IMR-90 (cell line): ENCODE measurements around the gene SCN1B. TPM values are rescaled to one million over a fixed set of nuclear protein-coding genes. Genes with fewer than 3 reads are reported as not detected.

Source experiments
- ATAC-seq: fragments of 200-7000 bp; cut with Tn5 transposase; 2 replicates; pipeline ENCODE4 v1.9.1; 2020; ENCODE audit warnings: low read depth, mild to moderate bottlenecking, moderate library complexity
- BruUV-seq: library from RNA; stranded (reverse); fragments of 400-500 nt; replicated peaks from 2 replicates; lab custom pipeline; 2021; lab: Mats Ljungman, UMichigan
- CTCF ChIA-PET: fragments of 300-600 bp; formaldehyde crosslinking; extraction: SDS; loops from one replicate; lab custom pipeline; 2021; ENCODE audit warnings: antibody characterized with exemption; lab: Yijun Ruan, JAX
- POLR2A ChIA-PET: fragments of 300-600 bp; sonication (Branson Sonifier 250); formaldehyde crosslinking; loops from one replicate; lab custom pipeline; 2022; ENCODE audit warnings: antibody characterized with exemption; ENCODE audit not compliant: unreplicated experiment; lab: Charles Lee
- DNase-seq: peaks from one replicate; pipeline ENCODE4 v3.0.0; 2013
- H2AFZ ChIP-seq: replicated peaks from 2 replicates; pipeline ENCODE3; 2013; ENCODE audit warnings: low read length, mild to moderate bottlenecking; ENCODE audit not compliant: poor library complexity
- H2AK5ac ChIP-seq: 2 replicates; pipeline ENCODE4 v1.6.1; 2013; ENCODE audit warnings: low read depth, low read length, inconsistent platforms
- H2AK9ac ChIP-seq: replicated peaks from 2 replicates; pipeline ENCODE3; 2013; ENCODE audit warnings: mild to moderate bottlenecking, low read depth, low read length, moderate library complexity; ENCODE audit not compliant: poor library complexity
- H2BK120ac ChIP-seq: 2 replicates; pipeline ENCODE4 v1.6.1; 2013; ENCODE audit warnings: low read depth, low read length, inconsistent platforms
- H2BK15ac ChIP-seq: 3 replicates; pipeline ENCODE4 v1.6.1; 2013; ENCODE audit warnings: low read depth, low read length, inconsistent platforms
- H2BK20ac ChIP-seq: 2 replicates; pipeline ENCODE4 v1.6.1; 2013; ENCODE audit warnings: low read depth, mild to moderate bottlenecking, inconsistent platforms, low read length, moderate library complexity
- H2BK5ac ChIP-seq: 2 replicates; pipeline ENCODE4 v1.6.1; 2013; ENCODE audit warnings: mild to moderate bottlenecking, low read depth, low read length, inconsistent platforms; ENCODE audit not compliant: poor library complexity, severe bottlenecking
- H3K14ac ChIP-seq: replicated peaks from 2 replicates; pipeline ENCODE4 v1.6.1; 2013; ENCODE audit warnings: low read depth, low read length, inconsistent platforms
- H3K18ac ChIP-seq: 2 replicates; pipeline ENCODE4 v1.6.1; 2013; ENCODE audit warnings: low read depth, low read length, control low read depth
- H3K23ac ChIP-seq: 2 replicates; pipeline ENCODE4 v1.6.1; 2013; ENCODE audit warnings: low read depth, low read length, inconsistent platforms
- H3K27ac ChIP-seq: 2 replicates; pipeline ENCODE4 v1.5.1; 2013; ENCODE audit warnings: mild to moderate bottlenecking, control low read depth, low read length; ENCODE audit not compliant: insufficient read depth
- H3K27me3 ChIP-seq: 2 replicates; pipeline ENCODE4 v1.6.1; 2013; ENCODE audit warnings: low read length; ENCODE audit not compliant: control insufficient read depth, insufficient read depth
- H3K36me3 ChIP-seq: 2 replicates; pipeline ENCODE4 v1.6.1; 2013; ENCODE audit warnings: low read length, mixed read lengths; ENCODE audit not compliant: control insufficient read depth, insufficient read depth
- H3K4ac ChIP-seq: 2 replicates; pipeline ENCODE4 v1.6.1; 2013; ENCODE audit warnings: low read depth, low read length, inconsistent platforms
- H3K4me1 ChIP-seq: 2 replicates; pipeline ENCODE4 v1.6.1; 2013; ENCODE audit warnings: low read length, mixed read lengths; ENCODE audit not compliant: control insufficient read depth, insufficient read depth
- H3K4me2 ChIP-seq: 2 replicates; pipeline ENCODE4 v1.6.1; 2013; ENCODE audit warnings: low read depth, mild to moderate bottlenecking, control low read depth, low read length, moderate library complexity
- H3K4me3 ChIP-seq: 2 replicates; pipeline ENCODE4 v1.5.1; 2013; ENCODE audit warnings: low read depth, mild to moderate bottlenecking, control low read depth, low read length, moderate library complexity; ENCODE audit not compliant: insufficient read depth
- H3K56ac ChIP-seq: 2 replicates; pipeline ENCODE4 v1.6.1; 2013; ENCODE audit warnings: low read length, inconsistent platforms; ENCODE audit not compliant: insufficient read depth; ENCODE audit errors: extremely low read depth
- H3K79me1 ChIP-seq, 2 experiments: 2 replicates each; pipeline ENCODE4 v1.6.1; 2013; ENCODE audit warnings: low read length in 2 of 2, inconsistent platforms in 1 of 2, low read depth in 1 of 2
- H3K9ac ChIP-seq: 2 replicates; pipeline ENCODE4 v1.6.1; 2013; ENCODE audit warnings: low read depth, low read length, control low read depth
- H3K9me1 ChIP-seq: 2 replicates; pipeline ENCODE4 v1.6.1; 2013; ENCODE audit warnings: low read length, inconsistent platforms; ENCODE audit not compliant: insufficient read depth
- H3K9me3 ChIP-seq: 2 replicates; pipeline ENCODE4 v1.6.1; 2013; ENCODE audit warnings: low read length; ENCODE audit not compliant: control insufficient read depth, insufficient read depth
- H4K20me1 ChIP-seq: 2 replicates; pipeline ENCODE4 v1.6.1; 2013; ENCODE audit warnings: low read length, inconsistent platforms; ENCODE audit not compliant: insufficient read depth
- H4K5ac ChIP-seq: 2 replicates; pipeline ENCODE4 v1.6.1; 2013; ENCODE audit warnings: mild to moderate bottlenecking, low read depth, low read length, control low read depth
- H4K8ac ChIP-seq, 2 experiments: 2 replicates each; pipeline ENCODE4 v1.6.1; 2013; ENCODE audit warnings: low read depth in 2 of 2, low read length in 2 of 2, control low read depth in 1 of 2, inconsistent platforms in 1 of 2
- H4K91ac ChIP-seq: 2 replicates; pipeline ENCODE4 v1.6.1; 2013; ENCODE audit warnings: low read depth, low read length, inconsistent platforms; ENCODE audit not compliant: insufficient read depth
- FOS ChIP-seq: fragments of 150-350 bp; IDR thresholded peaks from 2 replicates; pipeline ENCODE4 v1.6.1; 2016; ENCODE audit warnings: low read depth, low read length
- MXI1 ChIP-seq: IDR thresholded peaks from 2 replicates; pipeline ENCODE4 v1.6.1; 2012; ENCODE audit warnings: low read depth, mild to moderate bottlenecking, low read length, moderate library complexity, borderline replicate concordance
- WGBS, 2 experiments: methylation state at CpG; one replicate each; pipeline versions ENCODE4 v1.1.5 to v1.1.7; 2013; ENCODE audit warnings: missing lambda C conversion rate in 2 of 2; ENCODE audit not compliant: insufficient read length in 1 of 2; ENCODE audit errors: extremely low coverage in 2 of 2; 5-methylcytosine and 5-hydroxymethylcytosine counted together
- dilution Hi-C: fragments of 300-500 bp; cut with HindIII; formaldehyde crosslinking; loops from one replicate; pipeline ENCODE4 v1.14.3; 2018; ENCODE audit warnings: low sequenced_read_pairs; ENCODE audit not compliant: unreplicated experiment
- in situ Hi-C: fragments of 300-500 bp; cut with MboI; formaldehyde crosslinking; loops from 3 replicates; pipeline ENCODE4 v1.14.3; 2019; ENCODE audit warnings: low sequenced_read_pairs, inconsistent platforms, mixed read lengths
- intact Hi-C: fragments of 100-400 bp; cut with micrococcal nuclease; formaldehyde crosslinking; loops from 2 replicates; pipeline ENCODE4 v1.10.0; 2022
- polyA plus RNA-seq, 3 experiments: library from polyadenylated mRNA; depleted of rRNA; stranded (reverse); fragments of >200 nt; gene quantifications; 2 replicates each; pipeline ENCODE4 v1.2.3, GENCODE V29; 2012; ENCODE audit warnings: low replicate concordance in 1 of 3
- total RNA-seq: library from RNA; depleted of rRNA; stranded (reverse); fragments of >200 nt; gene quantifications from 2 replicates; pipeline ENCODE4 v1.2.3, GENCODE V29; 2012

Gene SCN1B
- total and polyA plus RNA-seq, 2 of the 4 experiments (the other 2 are of a cell fraction): 2.0 to 9.6 TPM

DNA sequence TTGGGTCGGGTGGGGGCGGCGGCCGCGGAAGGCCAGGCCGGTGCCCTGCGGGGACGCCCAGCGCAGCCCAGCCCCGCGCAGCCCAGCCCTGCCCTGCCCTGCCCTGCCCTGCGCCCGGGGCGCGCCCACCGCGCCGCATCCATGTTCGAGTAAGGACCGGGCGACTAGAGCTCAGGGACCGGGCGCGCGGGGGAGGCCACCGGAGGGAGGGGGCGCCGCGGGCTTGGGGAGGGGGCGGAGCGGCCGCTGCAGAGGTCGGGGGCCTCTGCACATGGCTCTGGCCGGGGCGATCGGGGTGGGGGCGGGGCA lies 30.0 kb upstream of the SCN1B start:
- peak overlapping the region; percentile 95 for H2AK9ac ChIP-seq
- no peak overlapping the region for H3K18ac ChIP-seq
- no peak overlapping the region for H3K4me2 ChIP-seq
- 0% methylated on average over 16 of the region's 37 CpGs; no CpG with 5 or more reads in 1 of the 2 experiments for WGBS, 2 experiments
- H3K27ac ChIP-seq: peak overlapping the region; percentile 92; the same call in 1 of the 2 replicates
- peak overlapping the region; percentile 75 for H2BK5ac ChIP-seq
- POLR2A ChIA-PET: no interaction called here
- peaks cover 14% of the 10 kb centered on the region for H3K4me1 ChIP-seq
- H3K23ac ChIP-seq: no peak overlapping the region
- no peak overlapping the region for H3K4ac ChIP-seq
- in situ Hi-C loops (no loop called here), intact Hi-C loops (no loop called here), dilution Hi-C loops (no loop called here)
- no peak overlapping the region for H2BK120ac ChIP-seq
- H3K36me3 ChIP-seq: peaks cover 9% of the 10 kb centered on the region
- H3K27me3 ChIP-seq: no peaks in the 10 kb centered on the region
- DNase-seq (no peak), ATAC-seq (no peak)
- H3K9ac ChIP-seq: no peak overlapping the region
- H4K20me1 ChIP-seq: peaks cover 38% of the 10 kb centered on the region
- H3K79me1 ChIP-seq: peaks cover 18 to 53% of the 10 kb centered on the region in 2 experiments
- no peak overlapping the region for H4K5ac ChIP-seq
- H4K8ac ChIP-seq: no peak overlapping the region; a peak in 1 of 4 replicates
- CTCF ChIA-PET: interaction anchor here (1.0 kb wide), 1 partner anchor 44 kb away, joined by 3 read pairs; no protein-coding TSS in a partner anchor
- no peak overlapping the region for H2BK20ac ChIP-seq
- BruUV-seq: no TSS peak
- H3K9me1 ChIP-seq: peaks cover 20% of the 10 kb centered on the region
- no peak overlapping the region for H3K56ac ChIP-seq
- no peak overlapping the region for H3K14ac ChIP-seq
- H2BK15ac ChIP-seq: no peak overlapping the region
- peak overlapping the region; percentile 96 for H3K4me3 ChIP-seq
- H2AK5ac ChIP-seq: no peak overlapping the region
- peak overlapping the region; percentile 91 for H2AFZ ChIP-seq
- no peak for TF ChIP-seq MXI1
- no peak for TF ChIP-seq FOS
- H4K91ac ChIP-seq: no peak overlapping the region
- H3K9me3 ChIP-seq: no peaks in the 10 kb centered on the region
